Panc1 (cell line): ENCODE measurements around the gene FABP2. TPM values are rescaled to one million over a fixed set of nuclear protein-coding genes. Genes with fewer than 3 reads are reported as not detected.
"Not testable (repeated sequence)": the region's sequence is repeated elsewhere in the genome, so short reads cannot be mapped to it uniquely, and the experiment has no call there.

Source experiments
- ATAC-seq: fragments of 200-7000 bp; cut with Tn5 transposase; 2 replicates; pipeline ENCODE4 v1.9.1; 2020; ENCODE audit warnings: mild to moderate bottlenecking, moderate library complexity
- BruUV-seq: library from RNA; stranded (reverse); fragments of 400-500 nt; replicated peaks from 2 replicates; lab custom pipeline; 2021; lab: Mats Ljungman, UMichigan
- CTCF ChIA-PET: fragments of 300-600 bp; sonication (Branson Sonifier 250); formaldehyde crosslinking; loops from one replicate; lab custom pipeline; 2022; ENCODE audit warnings: antibody characterized with exemption; lab: Charles Lee
- POLR2A ChIA-PET: fragments of 300-600 bp; sonication (Branson Sonifier 250); formaldehyde crosslinking; loops from one replicate; lab custom pipeline; 2022; ENCODE audit warnings: antibody characterized with exemption; lab: Charles Lee
- DNase-seq: peaks from one replicate; pipeline ENCODE4 v3.0.0-alpha.2; 2010; ENCODE audit warnings: low read depth, low spot score
- H3K27ac ChIP-seq: 2 replicates; pipeline ENCODE4 v1.5.1; 2011; ENCODE audit warnings: mild to moderate bottlenecking, low read length, inconsistent platforms
- H3K27me3 ChIP-seq: fragments of 200-500 bp; sonication (Bioruptor generic); 2 replicates; pipeline ENCODE4 v1.6.0; 2014; ENCODE audit warnings: low read length, inconsistent platforms; ENCODE audit not compliant: control insufficient read depth, insufficient read depth
- H3K36me3 ChIP-seq: fragments of 200-500 bp; sonication (Bioruptor generic); 2 replicates; pipeline ENCODE4 v1.5.1; 2014; ENCODE audit warnings: inconsistent platforms, mild to moderate bottlenecking, low read length, moderate library complexity; ENCODE audit not compliant: control insufficient read depth, insufficient read depth
- H3K4me1 ChIP-seq: 2 replicates; pipeline ENCODE4 v1.5.1; 2011; ENCODE audit warnings: inconsistent platforms, mild to moderate bottlenecking, low read length, moderate library complexity; ENCODE audit not compliant: control insufficient read depth, insufficient read depth
- H3K4me3 ChIP-seq, 2 experiments: 2 replicates each; pipeline ENCODE4 v1.5.1; 2011 to 2012; ENCODE audit warnings: low read depth in 2 of 2, low read length in 2 of 2, mild to moderate bottlenecking in 2 of 2, inconsistent platforms in 1 of 2, moderate library complexity in 1 of 2
- H3K9me3 ChIP-seq: fragments of 200-500 bp; sonication (Bioruptor generic); 2 replicates; pipeline ENCODE4 v1.5.1; 2014; ENCODE audit warnings: low read depth, mild to moderate bottlenecking, inconsistent platforms, low read length, moderate library complexity; ENCODE audit not compliant: control insufficient read depth, insufficient read depth
- POLR2AphosphoS5 ChIP-seq: IDR thresholded peaks from 2 replicates; pipeline ENCODE4 v1.6.1; 2012; ENCODE audit warnings: mild to moderate bottlenecking, low read depth, low read length, moderate library complexity
- in situ Hi-C: cut with HindIII; loops from 2 replicates; pipeline ENCODE4 v1.10.0; 2016; ENCODE audit warnings: low sequenced_read_pairs, low pct_unique_long_range_greater_than_20kb
- intact Hi-C: fragments of 100-400 bp; cut with micrococcal nuclease; formaldehyde crosslinking; loops from one replicate; pipeline ENCODE4 v1.10.0; 2022; ENCODE audit not compliant: unreplicated experiment
- total RNA-seq: library from RNA; stranded (reverse); gene quantifications from one replicate; pipeline ENCODE4 v1.2.1, GENCODE V29; 2021; ENCODE audit not compliant: unreplicated experiment

The FABP2 gene
- total RNA-seq, 1 experiment from 2014 or later, result not detected

DNA sequence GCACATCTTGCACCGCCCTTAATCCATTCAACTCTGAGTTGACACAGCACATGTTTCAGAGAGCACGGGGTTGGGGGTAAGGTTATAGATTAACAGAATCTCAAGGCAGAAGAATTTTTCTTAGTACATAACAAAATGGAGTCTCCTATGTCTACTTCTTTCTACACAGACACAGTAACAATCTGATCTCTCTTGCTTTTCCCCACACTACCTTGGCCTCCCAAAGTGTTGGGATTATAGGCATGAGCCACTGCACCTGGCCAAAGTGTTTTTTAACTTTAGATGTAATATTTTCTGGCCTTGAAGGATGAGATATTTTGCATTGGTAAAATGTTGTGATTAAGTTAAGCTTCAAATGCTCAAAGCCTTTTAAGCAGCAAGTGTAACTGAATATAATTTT, 21.4 kb upstream of the FABP2 start:
- ATAC-seq, in situ Hi-C loops, BruUV-seq, H3K36me3 ChIP-seq, H3K27me3 ChIP-seq, H3K4me3 ChIP-seq, CTCF ChIA-PET, H3K4me1 ChIP-seq, H3K9me3 ChIP-seq, H3K27ac ChIP-seq, intact Hi-C loops, DNase-seq: not testable (repeated sequence)
- POLR2A ChIA-PET, result interaction anchor here (0.7 kb wide), 1 partner anchor 17 kb away, joined by 13 read pairs; no protein-coding TSS in a partner anchor

DNA sequence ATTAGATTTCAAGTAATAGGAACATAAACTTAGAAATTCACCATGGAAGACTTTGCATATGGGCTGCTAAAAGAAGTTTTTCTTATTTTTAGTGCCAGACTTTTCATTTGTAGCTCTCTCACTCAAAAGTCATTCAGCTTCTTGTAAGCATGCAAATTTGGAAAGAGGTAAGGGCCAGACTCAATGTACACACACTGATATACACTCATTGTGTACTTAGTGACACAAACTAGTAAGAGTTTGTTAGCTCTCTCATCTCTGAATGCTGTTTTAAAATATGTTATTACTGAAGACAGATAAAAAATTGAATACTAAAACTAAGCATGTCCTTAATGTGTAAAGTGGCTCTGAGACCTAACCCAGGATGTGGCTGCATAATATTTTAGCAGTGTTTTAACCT, 18.0 kb upstream of the FABP2 start:
- H3K27ac ChIP-seq, intact Hi-C loops, POLR2A ChIA-PET, DNase-seq, H3K4me3 ChIP-seq, H3K9me3 ChIP-seq, in situ Hi-C loops, H3K4me1 ChIP-seq, CTCF ChIA-PET, BruUV-seq, H3K36me3 ChIP-seq, H3K27me3 ChIP-seq, ATAC-seq: not testable (repeated sequence)

DNA sequence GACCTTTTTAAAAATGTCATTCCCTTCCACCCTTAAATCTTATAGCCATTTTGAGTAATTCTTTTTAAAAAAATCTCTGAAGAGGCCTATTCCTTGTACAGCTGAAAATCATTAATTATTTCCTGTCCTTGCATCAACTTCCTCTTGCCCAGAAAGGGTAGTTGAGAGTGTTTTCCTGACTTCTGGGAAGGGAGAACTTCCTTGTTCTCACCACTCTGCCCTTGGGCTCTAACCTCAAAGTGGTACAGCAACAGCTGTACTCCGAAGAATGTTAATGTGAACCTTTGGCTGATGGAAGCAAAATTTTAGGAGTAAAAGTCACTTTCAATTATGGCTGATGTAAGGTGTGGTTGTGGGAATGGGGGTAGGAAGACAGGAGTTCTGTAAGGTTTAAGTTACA, 15.1 kb upstream of the FABP2 start:
- Histone ChIP-seq H3K27ac (no peak overlapping the region), H3K36me3 (no peaks in the 10 kb centered on the region), H3K9me3 (no peaks in the 10 kb centered on the region), H3K4me1 (no peaks in the 10 kb centered on the region), H3K4me3 (no peak overlapping the region), H3K27me3 (no peaks in the 10 kb centered on the region)
- no peak for DNase-seq
- in situ Hi-C loops (no loop called here), intact Hi-C loops (no loop called here)
- POLR2A ChIA-PET, result no interaction called here
- CTCF ChIA-PET, result no interaction called here
- no peak for ATAC-seq
- BruUV-seq, result no TSS peak
- no peak for TF ChIP-seq POLR2AphosphoS5

DNA sequence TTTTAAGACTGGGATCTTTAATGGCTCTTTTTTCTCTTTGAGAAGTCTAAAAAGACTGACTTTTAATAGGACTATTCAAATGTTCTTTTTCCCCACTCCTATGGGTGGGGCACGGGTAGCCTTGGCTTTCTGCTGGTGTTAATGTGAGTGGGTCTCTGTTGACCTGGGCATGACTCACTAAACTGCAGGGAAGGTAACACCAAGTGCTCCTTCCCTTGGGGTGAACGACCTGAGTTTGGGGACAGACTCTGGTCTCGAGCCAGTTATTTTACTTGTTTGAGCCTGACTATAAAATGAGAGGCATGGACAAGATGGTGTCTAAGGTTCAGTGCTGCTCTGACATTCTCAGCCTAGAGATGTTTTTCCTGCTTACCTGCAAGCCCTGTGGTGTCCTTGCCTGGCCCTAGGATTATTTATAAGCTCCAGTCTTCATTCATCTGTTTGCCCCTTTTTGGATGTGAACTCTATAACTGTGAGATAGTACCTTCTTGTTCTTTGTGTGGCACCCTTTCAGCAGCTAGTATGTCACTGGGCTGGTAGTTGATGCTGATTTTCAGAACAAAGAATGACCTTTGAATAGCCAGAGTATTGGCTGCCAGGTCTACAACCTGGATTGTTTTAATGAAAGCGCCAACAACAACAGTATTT, 14.5 kb upstream of the FABP2 start:
- intact Hi-C loops, ATAC-seq, H3K4me3 ChIP-seq, in situ Hi-C loops, H3K9me3 ChIP-seq, H3K4me1 ChIP-seq, H3K27me3 ChIP-seq, H3K27ac ChIP-seq, POLR2A ChIA-PET, DNase-seq, BruUV-seq, CTCF ChIA-PET, H3K36me3 ChIP-seq: not testable (repeated sequence)

DNA sequence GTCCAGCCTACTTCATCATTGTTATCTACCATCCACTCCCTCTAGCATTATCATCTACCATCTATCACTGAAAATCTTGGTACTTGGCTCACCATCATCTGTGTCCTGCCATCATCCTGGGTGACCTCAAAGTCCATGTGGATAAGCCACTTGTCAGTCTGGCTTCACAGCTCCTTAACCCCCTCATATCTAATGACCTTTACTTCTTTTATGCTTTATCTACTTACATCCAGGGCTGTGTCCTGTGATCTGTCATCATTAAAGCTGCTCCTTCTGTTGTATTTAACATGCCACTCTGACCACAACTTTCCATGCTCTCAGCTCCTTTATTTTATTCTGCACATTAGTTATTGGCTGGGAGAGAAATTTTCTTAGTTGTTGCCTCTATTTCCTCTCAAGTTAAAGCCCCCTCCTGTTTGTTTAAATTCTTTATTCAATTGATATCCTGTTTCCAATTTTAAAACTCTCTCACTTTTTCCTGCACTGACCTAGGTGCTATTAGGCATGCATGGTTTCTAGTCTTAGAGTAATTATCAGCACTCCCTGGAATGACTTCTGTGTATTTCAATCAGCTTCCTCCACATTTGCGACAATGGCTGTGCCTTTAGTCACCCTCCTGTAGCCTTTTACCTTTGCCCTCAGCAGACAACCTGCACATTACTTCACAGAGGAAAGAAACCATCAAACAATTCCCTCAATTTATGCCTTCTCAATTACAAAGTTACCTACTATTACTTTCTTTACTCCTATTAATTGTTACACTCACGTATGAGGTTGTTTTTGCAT, 8.1 kb upstream of the FABP2 start:
- no peaks in the 10 kb centered on the region for H3K9me3 ChIP-seq
- intact Hi-C loops, result no loop called here
- TF ChIP-seq POLR2AphosphoS5, result no peak
- no TSS peak for BruUV-seq
- no peak overlapping the region for H3K4me3 ChIP-seq
- no peak for ATAC-seq
- H3K27me3 ChIP-seq, result peaks cover 2% of the 10 kb centered on the region; the same call in 1 of the 2 replicates
- in situ Hi-C loops, result no loop called here
- ChIA-PET CTCF (no interaction called here), POLR2A (no interaction called here)
- H3K27ac ChIP-seq, result no peak overlapping the region
- DNase-seq, result no peak
- H3K4me1 ChIP-seq, result no peaks in the 10 kb centered on the region
- no peaks in the 10 kb centered on the region for H3K36me3 ChIP-seq
